A673 (cell line): ENCODE data around the gene ZNF219. TPM values are rescaled to one million over a fixed set of nuclear protein-coding genes. Genes with fewer than 3 reads are reported as not detected.
A peak's percentile ranks its signal among the peaks of the same experiment; 100 is the strongest.

Experiments used
- BruUV-seq: library from RNA; stranded (reverse); fragments of 400-500 nt; replicated peaks from 2 replicates; lab custom pipeline; 2021; lab: Mats Ljungman, UMichigan
- CTCF ChIA-PET: fragments of 300-600 bp; sonication (Branson Sonifier 250); formaldehyde crosslinking; loops from one replicate; lab custom pipeline; 2022; ENCODE audit warnings: antibody characterized with exemption; lab: Charles Lee
- POLR2A ChIA-PET: fragments of 300-600 bp; sonication (Branson Sonifier 250); formaldehyde crosslinking; loops from one replicate; lab custom pipeline; 2022; ENCODE audit warnings: antibody characterized with exemption; ENCODE audit not compliant: low non-redundant PET; lab: Charles Lee
- DNase-seq: peaks from one replicate; pipeline ENCODE4 v3.0.0-alpha.2; 2015; ENCODE audit warnings: low spot score
- H3K27ac ChIP-seq: fragments of 200-600 bp; sonication (generic); 2 replicates; pipeline ENCODE4 v1.5.1; 2016; ENCODE audit warnings: mixed run types, low read depth, mild to moderate bottlenecking, mixed read lengths, antibody characterized with exemption, low read length; ENCODE audit not compliant: poor library complexity, severe bottlenecking
- H3K27me3 ChIP-seq: fragments of 200-600 bp; sonication (generic); replicated peaks from 2 replicates; pipeline ENCODE4 v1.6.1; 2017; ENCODE audit warnings: mixed run types, low read depth, mild to moderate bottlenecking, mixed read lengths, antibody characterized with exemption, low read length; ENCODE audit not compliant: insufficient read depth, poor library complexity
- H3K36me3 ChIP-seq: fragments of 200-600 bp; sonication (generic); 2 replicates; pipeline ENCODE4 v1.6.1; 2016; ENCODE audit warnings: mixed run types, mild to moderate bottlenecking, mixed read lengths, antibody characterized with exemption, low read length; ENCODE audit not compliant: insufficient read depth, poor library complexity, severe bottlenecking
- H3K4me1 ChIP-seq: fragments of 200-600 bp; sonication (generic); 2 replicates; pipeline ENCODE4 v1.6.1; 2017; ENCODE audit warnings: mixed run types, mild to moderate bottlenecking, mixed read lengths, antibody characterized with exemption, low read length; ENCODE audit not compliant: insufficient read depth, poor library complexity, severe bottlenecking
- H3K4me3 ChIP-seq: fragments of 200-600 bp; sonication (generic); 2 replicates; pipeline ENCODE4 v1.5.1; 2016; ENCODE audit warnings: low read depth, mixed run types, mild to moderate bottlenecking, mixed read lengths, low read length; ENCODE audit not compliant: poor library complexity, severe bottlenecking
- H3K9me3 ChIP-seq: fragments of 200-600 bp; sonication (generic); 2 replicates; pipeline ENCODE4 v1.6.1; 2016; ENCODE audit warnings: mixed run types, low read depth, mild to moderate bottlenecking, mixed read lengths, antibody characterized with exemption, low read length; ENCODE audit not compliant: poor library complexity, severe bottlenecking
- CTCF ChIP-seq: fragments of 300-800, 200-600 bp; sonication (generic); conservative IDR thresholded peaks from 2 replicates; pipeline ENCODE4 v1.5.1; 2017; ENCODE audit warnings: low read depth, mild to moderate bottlenecking, antibody characterized with exemption, low read length, moderate library complexity, mixed read lengths
- EZH2 ChIP-seq: fragments of 200-600 bp; sonication (generic); IDR thresholded peaks from 2 replicates; pipeline ENCODE4 v1.6.1; 2017; ENCODE audit warnings: borderline replicate concordance, low read depth, mild to moderate bottlenecking, mixed read lengths, antibody characterized with exemption, low read length; ENCODE audit not compliant: poor library complexity, severe bottlenecking
- intact Hi-C: fragments of 100-400 bp; cut with micrococcal nuclease; formaldehyde crosslinking; loops from one replicate; pipeline ENCODE4 v1.10.0; 2022; ENCODE audit not compliant: unreplicated experiment
- total RNA-seq: library from RNA; stranded (reverse); gene quantifications from 2 replicates; pipeline ENCODE4 v1.2.3, GENCODE V29; 2021

The ZNF219 gene
- total RNA-seq, 1 experiment from 2014 or later = 84.6 TPM

GRCh38 chr14:21113369-21113768, 14.9 kb upstream of the ZNF219 start:
- ChIA-PET CTCF (no interaction called here), POLR2A (no interaction called here)
- Histone ChIP-seq H3K4me1 (peaks cover 7% of the 10 kb centered on the region), H3K9me3 (no peaks in the 10 kb centered on the region), H3K27ac (no peak overlapping the region), H3K36me3 (no peaks in the 10 kb centered on the region), H3K4me3 (no peak overlapping the region), H3K27me3 (no peaks in the 10 kb centered on the region)
- TF ChIP-seq EZH2 (no peak), CTCF (no peak)
- DNase-seq = no peak
- intact Hi-C loops = no loop called here
- BruUV-seq = no TSS peak

GRCh38 chr14:21112255-21112654, 13.8 kb upstream of the ZNF219 start:
- TF ChIP-seq CTCF (no peak), EZH2 (no peak)
- BruUV-seq = no TSS peak
- intact Hi-C loops = no loop called here
- H3K27me3 ChIP-seq = no peaks in the 10 kb centered on the region
- no peaks in the 10 kb centered on the region for H3K36me3 ChIP-seq
- peaks cover 7% of the 10 kb centered on the region for H3K4me1 ChIP-seq
- ChIA-PET POLR2A (no interaction called here), CTCF (no interaction called here)
- no peaks in the 10 kb centered on the region for H3K9me3 ChIP-seq
- no peak overlapping the region for H3K4me3 ChIP-seq
- no peak overlapping the region for H3K27ac ChIP-seq
- no peak for DNase-seq

- Histone ChIP-seq H3K4me1 (peaks cover 18% of the 10 kb centered on the region), H3K4me3 (no peak overlapping the region), H3K27ac (peak overlapping the region; percentile 7), H3K36me3 (no peaks in the 10 kb centered on the region), H3K27me3 (no peaks in the 10 kb centered on the region), H3K9me3 (no peaks in the 10 kb centered on the region)
- DNase-seq = peak; percentile 47
- no peak for TF ChIP-seq EZH2
- no peak for TF ChIP-seq CTCF
- BruUV-seq = no TSS peak
- CTCF ChIA-PET = interaction anchor here (1.2 to 1.6 kb wide), 2 partner anchors 10 to 41 kb away, joined by 4 to 7 read pairs; no protein-coding TSS in a partner anchor
- intact Hi-C loops = loop anchor here (5.0 kb wide), 1 partner anchor 252 kb away; no protein-coding TSS in a partner anchor
- POLR2A ChIA-PET = no interaction called here
Observed at GRCh38 chr14:21109377-21110138, 11.1 kb upstream of the ZNF219 start.
